Colonic mucosa (tissue), 4 donors: ENCODE results near the gene TTLL11. TPM values are rescaled to one million over a fixed set of nuclear protein-coding genes. Genes with fewer than 3 reads are reported as not detected.

Source experiments
- DNase-seq: peaks from one replicate; pipeline ENCODE4 v3.0.0-alpha.2; 2020
- H3K27ac ChIP-seq: fragments of 200-600 bp; one replicate; pipeline ENCODE4 v1.8.0; 2021
- H3K27me3 ChIP-seq: fragments of 200-600 bp; one replicate; pipeline ENCODE4 v1.8.0; 2021
- H3K36me3 ChIP-seq: fragments of 200-600 bp; one replicate; pipeline ENCODE4 v1.8.0; 2021
- H3K4me1 ChIP-seq: fragments of 200-600 bp; one replicate; pipeline ENCODE4 v1.8.0; 2021; ENCODE audit warnings: mild to moderate bottlenecking
- H3K4me3 ChIP-seq: fragments of 200-600 bp; one replicate; pipeline ENCODE4 v1.8.0; 2021
- H3K9ac ChIP-seq, 2 donors: one replicate each; pipeline ENCODE4 v1.7.0; 2013; ENCODE audit warnings: control low read depth in 2 of 2, low read depth in 2 of 2, low read length in 2 of 2
- H3K9me3 ChIP-seq: fragments of 200-600 bp; one replicate; pipeline ENCODE4 v1.8.0; 2021
- CTCF ChIP-seq: fragments of 200-600 bp; IDR thresholded peaks from one replicate; pipeline ENCODE4 v1.8.0; 2022; ENCODE audit warnings: antibody characterized with exemption, mild to moderate bottlenecking
- intact Hi-C: fragments of 100-400 bp; cut with DNase I; formaldehyde crosslinking; loops from one replicate; pipeline ENCODE4 v1.14.1; 2022
- total RNA-seq, 2 donors: library from RNA; stranded (reverse); fragmentation: NEBNext Ultra II Directional in 1 of 2; extraction: Animal tissue kit (Norgen Biotek cat#: 25700) in 1 of 2; gene quantifications; one replicate each; pipeline ENCODE4 v1.2.1, GENCODE V29; 2021
- donor health status: healthy.
- donor health status: DM: no; HTN: no; CAD: no.
- donor health status: DM: no; HTN: no; CAD: no.

Gene TTLL11
- total RNA-seq, 2 donors from 2014 or later: 5.1 to 5.5 TPM

GRCh38 chr9:121781701-121782464, 311.2 kb downstream of the TTLL11 start:
- Histone ChIP-seq H3K27ac (no peak overlapping the region), H3K27me3 (no peaks in the 10 kb centered on the region), H3K9me3 (no peaks in the 10 kb centered on the region), H3K36me3 (peaks cover 15% of the 10 kb centered on the region), H3K4me3 (no peak overlapping the region), H3K4me1 (no peaks in the 10 kb centered on the region), H3K9ac (no peak overlapping the region)
- TF ChIP-seq CTCF: no peak
- intact Hi-C loops: no loop called here
- no peak for DNase-seq

GRCh38 chr9:121781145-121781548, 312.0 kb downstream of the TTLL11 start:
- H3K4me1 ChIP-seq: no peaks in the 10 kb centered on the region
- H3K4me3 ChIP-seq: no peak overlapping the region
- H3K9ac ChIP-seq: no peak overlapping the region
- intact Hi-C loops: no loop called here
- H3K36me3 ChIP-seq: peaks cover 19% of the 10 kb centered on the region
- TF ChIP-seq CTCF: no peak
- DNase-seq: no peak
- no peak overlapping the region for H3K27ac ChIP-seq
- no peaks in the 10 kb centered on the region for H3K27me3 ChIP-seq
- no peaks in the 10 kb centered on the region for H3K9me3 ChIP-seq

- Histone ChIP-seq H3K4me3 (no peak overlapping the region), H3K9ac (no peak overlapping the region), H3K27ac (no peak overlapping the region), H3K4me1 (no peaks in the 10 kb centered on the region), H3K36me3 (peaks cover 27% of the 10 kb centered on the region), H3K9me3 (no peaks in the 10 kb centered on the region), H3K27me3 (no peaks in the 10 kb centered on the region)
- TF ChIP-seq CTCF: no peak
- no peak for DNase-seq
- intact Hi-C loops: no loop called here
These were observed 312.7 kb downstream of the TTLL11 start for GRCh38 chr9:121780177-121781040.

- Histone ChIP-seq H3K4me1 (no peaks in the 10 kb centered on the region), H3K27ac (no peak overlapping the region), H3K4me3 (no peak overlapping the region), H3K9me3 (no peaks in the 10 kb centered on the region), H3K9ac (no peak overlapping the region), H3K27me3 (no peaks in the 10 kb centered on the region), H3K36me3 (peaks cover 30% of the 10 kb centered on the region)
- DNase-seq: no peak
- intact Hi-C loops: no loop called here
- TF ChIP-seq CTCF: no peak
These were observed 313.6 kb downstream of the TTLL11 start for GRCh38 chr9:121779381-121780117.
